Ectodermal cell (in vitro differentiated cells): Measurements from ENCODE around the gene LRG1.

Experiments
- H3K27ac ChIP-seq: 2 replicates; pipeline ENCODE4 v1.7.0; 2013; ENCODE audit warnings: mild to moderate bottlenecking, low read depth, low read length; ENCODE audit not compliant: insufficient read depth, poor library complexity, severe bottlenecking
- H3K27me3 ChIP-seq: 2 replicates; pipeline ENCODE4 v1.7.0; 2013; ENCODE audit warnings: mild to moderate bottlenecking, low read length; ENCODE audit not compliant: insufficient read depth, control insufficient read depth, poor library complexity, severe bottlenecking
- H3K36me3 ChIP-seq: one replicate; pipeline ENCODE4 v1.7.0; 2013; ENCODE audit warnings: low read length; ENCODE audit not compliant: control insufficient read depth, insufficient read depth
- H3K4me1 ChIP-seq: one replicate; pipeline ENCODE4 v1.7.0; 2013; ENCODE audit warnings: low read length; ENCODE audit not compliant: control insufficient read depth, insufficient read depth
- H3K4me3 ChIP-seq: 2 replicates; pipeline ENCODE4 v1.7.0; 2013; ENCODE audit warnings: low read depth, low read length, control low read depth; ENCODE audit not compliant: insufficient read depth
- H3K9me3 ChIP-seq: 2 replicates; pipeline ENCODE4 v1.7.0; 2013; ENCODE audit warnings: mild to moderate bottlenecking, low read length, moderate library complexity; ENCODE audit not compliant: control insufficient read depth
- WGBS, 2 experiments: methylation state at CpG; one replicate each; pipeline ENCODE4 v1.1.7; 2013; ENCODE audit warnings: missing lambda C conversion rate in 2 of 2; 5-methylcytosine and 5-hydroxymethylcytosine counted together

The LRG1 gene

DNA sequence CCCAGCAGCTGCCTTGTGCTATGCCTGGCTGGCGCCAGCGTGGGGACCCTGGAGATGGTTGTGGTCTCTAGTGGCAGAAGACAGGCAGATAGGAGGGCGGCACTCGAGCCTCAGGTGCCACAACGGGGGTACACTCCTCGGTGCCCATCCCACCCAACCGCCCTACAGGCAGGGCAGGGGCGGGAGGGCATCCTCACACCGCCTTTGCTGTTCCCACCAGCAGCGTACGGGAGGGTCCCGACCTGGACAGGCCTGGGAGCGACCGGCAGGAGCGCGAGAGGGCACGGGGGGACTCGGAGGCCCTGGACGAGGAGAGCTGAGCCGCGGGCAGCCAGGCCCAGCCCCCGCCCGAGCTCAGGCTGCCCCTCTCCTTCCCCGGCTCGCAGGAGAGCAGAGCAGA, 38.1 kb downstream of the LRG1 start:
- 93% methylated on average over 25 of the region's 25 CpGs for WGBS, 2 experiments
- peaks cover 27% of the 10 kb centered on the region for H3K36me3 ChIP-seq
- no peaks in the 10 kb centered on the region for H3K27me3 ChIP-seq
- H3K9me3 ChIP-seq = no peaks in the 10 kb centered on the region
- no peak overlapping the region for H3K4me3 ChIP-seq
- H3K4me1 ChIP-seq = peaks cover 4% of the 10 kb centered on the region
- no peak overlapping the region for H3K27ac ChIP-seq

DNA sequence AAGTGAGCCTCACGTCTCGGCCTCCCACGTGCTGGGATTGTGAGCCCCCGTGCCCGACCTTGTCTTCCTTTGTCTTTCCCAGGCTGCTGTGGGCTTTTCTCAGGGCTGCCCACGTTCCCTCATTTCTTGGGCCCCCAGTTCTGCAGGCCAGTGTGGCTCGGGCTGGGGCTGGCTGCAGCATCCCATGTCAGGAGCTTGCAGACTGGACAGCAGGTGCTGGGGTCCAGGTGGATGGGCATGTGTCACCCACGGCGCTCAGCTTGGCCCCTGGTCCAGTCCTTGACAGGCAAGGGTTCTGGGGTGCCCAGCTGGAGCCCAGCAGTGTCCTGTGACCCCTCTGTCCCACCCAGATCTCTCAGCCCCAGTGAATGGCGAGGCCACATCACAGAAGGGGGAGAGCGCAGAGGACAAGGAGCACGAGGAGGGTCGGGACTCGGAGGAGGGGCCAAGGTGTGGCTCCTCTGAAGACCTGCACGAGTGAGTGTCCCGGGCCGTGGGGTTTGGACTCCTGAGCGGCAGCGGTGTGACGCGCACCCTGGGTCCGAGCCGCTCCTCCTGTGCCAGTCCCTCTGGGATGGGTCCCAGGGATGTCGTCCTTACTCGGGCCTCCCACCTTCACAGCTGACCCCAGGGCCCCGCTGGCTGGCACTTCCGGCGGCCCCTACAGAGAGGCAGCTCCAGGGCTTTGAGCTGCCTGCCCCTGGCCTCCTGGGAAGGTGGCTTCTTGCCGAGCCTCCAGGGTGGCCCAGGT, 38.8 kb downstream of the LRG1 start:
- peaks cover 4% of the 10 kb centered on the region for H3K4me1 ChIP-seq
- no peaks in the 10 kb centered on the region for H3K27me3 ChIP-seq
- no peaks in the 10 kb centered on the region for H3K9me3 ChIP-seq
- H3K27ac ChIP-seq = no peak overlapping the region
- 95% methylated on average over 29 of the region's 29 CpGs for WGBS, 2 experiments
- H3K36me3 ChIP-seq = peaks cover 34% of the 10 kb centered on the region
- no peak overlapping the region for H3K4me3 ChIP-seq

DNA sequence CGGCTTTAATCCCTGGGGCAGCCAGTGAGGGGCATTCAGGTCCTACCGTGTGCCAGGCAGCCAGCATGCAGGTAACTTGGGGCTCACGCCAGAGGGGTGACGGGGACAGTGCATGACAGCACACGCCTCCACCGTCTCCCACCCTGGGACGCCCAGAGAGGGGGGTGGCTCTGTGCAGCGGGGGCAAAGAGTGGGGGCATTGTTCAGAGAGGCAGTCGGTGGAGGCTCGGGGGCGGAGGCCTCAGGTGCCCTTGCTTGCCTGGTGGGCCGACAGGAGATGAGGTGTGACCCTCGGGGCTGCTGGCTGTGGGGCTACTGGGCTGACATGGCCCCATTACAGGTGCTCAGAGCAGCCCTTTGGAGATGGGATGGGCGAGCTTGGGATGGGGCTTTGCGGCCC, 40.0 kb downstream of the LRG1 start:
- WGBS, 2 experiments = 94 to 97% methylated on average over 15 of the region's 15 CpGs
- Histone ChIP-seq H3K4me1 (peaks cover 4% of the 10 kb centered on the region), H3K9me3 (no peaks in the 10 kb centered on the region), H3K36me3 (peaks cover 34% of the 10 kb centered on the region), H3K27me3 (no peaks in the 10 kb centered on the region), H3K4me3 (no peak overlapping the region), H3K27ac (no peak overlapping the region)

DNA sequence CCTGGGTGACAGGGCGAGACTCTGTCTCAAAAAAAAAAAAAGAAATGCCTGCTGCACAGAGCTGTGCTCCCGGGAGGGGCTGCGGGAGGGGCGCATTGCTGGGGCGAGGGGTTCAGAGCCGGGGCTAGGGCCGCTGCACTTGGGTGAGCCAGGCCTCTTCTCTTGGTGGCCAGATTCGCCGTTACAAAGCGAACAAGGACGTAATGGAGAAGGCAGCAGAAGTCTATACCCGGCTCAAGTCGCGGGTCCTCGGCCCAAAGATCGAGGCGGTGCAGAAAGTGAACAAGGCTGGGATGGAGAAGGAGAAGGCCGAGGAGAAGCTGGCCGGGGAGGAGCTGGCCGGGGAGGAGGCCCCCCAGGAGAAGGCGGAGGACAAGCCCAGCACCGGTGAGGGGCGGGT, 40.5 kb downstream of the LRG1 start:
- H3K36me3 ChIP-seq = peaks cover 33% of the 10 kb centered on the region
- WGBS, 2 experiments = 95 to 96% methylated on average over 23 of the region's 23 CpGs

DNA sequence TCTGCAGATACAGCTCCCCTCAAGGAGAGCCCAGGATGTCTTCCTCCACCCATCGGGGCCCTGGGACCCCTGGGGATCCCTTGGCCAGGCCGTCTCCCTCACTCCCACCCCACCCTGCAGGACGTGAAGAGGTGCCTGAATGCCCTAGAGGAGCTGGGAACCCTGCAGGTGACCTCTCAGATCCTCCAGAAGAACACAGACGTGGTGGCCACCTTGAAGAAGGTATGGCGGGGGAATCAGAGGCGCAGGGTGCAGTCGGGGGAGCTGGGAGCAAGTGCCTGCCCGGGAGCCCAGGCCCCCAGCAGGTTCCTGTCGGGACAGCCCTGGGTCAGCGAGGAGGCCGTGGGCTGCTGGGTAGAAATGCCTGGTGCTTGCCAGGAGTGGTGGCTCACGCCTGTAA, 41.1 kb downstream of the LRG1 start:
- Histone ChIP-seq H3K27me3 (no peaks in the 10 kb centered on the region), H3K36me3 (peaks cover 39% of the 10 kb centered on the region), H3K27ac (no peak overlapping the region), H3K4me3 (no peak overlapping the region), H3K9me3 (no peaks in the 10 kb centered on the region), H3K4me1 (peaks cover 4% of the 10 kb centered on the region)
- WGBS, 2 experiments = 90 to 92% methylated on average over 12 of the region's 12 CpGs

More for the DNA sequence above, 40.5 kb downstream of the LRG1 start:
- no peak overlapping the region for H3K4me3 ChIP-seq
- H3K9me3 ChIP-seq = no peaks in the 10 kb centered on the region
- H3K4me1 ChIP-seq = peaks cover 4% of the 10 kb centered on the region
- no peak overlapping the region for H3K27ac ChIP-seq
- H3K27me3 ChIP-seq = no peaks in the 10 kb centered on the region

DNA sequence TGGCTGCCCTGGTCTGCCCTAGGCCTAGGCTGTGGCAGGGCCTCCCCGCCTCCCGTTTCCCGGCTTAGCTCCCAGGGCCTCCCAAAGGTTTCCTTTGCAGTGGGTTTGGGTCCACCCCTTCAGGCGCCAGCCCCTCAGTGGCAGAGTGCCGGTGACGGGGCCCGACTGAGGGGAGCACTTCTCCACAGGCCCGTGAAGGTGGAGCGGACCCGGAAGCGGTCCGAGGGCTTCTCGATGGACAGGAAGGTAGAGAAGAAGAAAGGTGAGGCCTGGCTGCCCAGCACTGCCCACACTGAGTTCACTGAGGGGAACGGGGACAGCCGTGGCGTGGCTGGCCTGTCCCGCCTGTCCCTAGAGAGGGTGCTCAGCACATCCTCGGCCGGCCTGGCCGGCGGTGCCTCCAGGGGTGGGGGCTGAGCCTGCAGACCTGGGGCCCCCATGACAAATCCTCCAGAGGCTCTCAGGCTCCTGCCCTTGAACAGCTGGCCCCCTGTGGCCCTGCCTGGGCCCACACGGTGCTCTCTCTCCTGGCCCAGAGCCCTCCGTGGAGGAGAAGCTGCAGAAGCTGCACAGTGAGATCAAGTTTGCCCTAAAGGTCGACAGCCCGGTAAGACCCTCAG, 42.0 kb downstream of the LRG1 start:
- Histone ChIP-seq H3K9me3 (no peaks in the 10 kb centered on the region), H3K4me3 (no peak overlapping the region), H3K36me3 (peaks cover 46% of the 10 kb centered on the region), H3K27ac (no peak overlapping the region), H3K27me3 (no peaks in the 10 kb centered on the region), H3K4me1 (no peaks in the 10 kb centered on the region)
- 94 to 95% methylated on average over 25 of the region's 25 CpGs for WGBS, 2 experiments

DNA sequence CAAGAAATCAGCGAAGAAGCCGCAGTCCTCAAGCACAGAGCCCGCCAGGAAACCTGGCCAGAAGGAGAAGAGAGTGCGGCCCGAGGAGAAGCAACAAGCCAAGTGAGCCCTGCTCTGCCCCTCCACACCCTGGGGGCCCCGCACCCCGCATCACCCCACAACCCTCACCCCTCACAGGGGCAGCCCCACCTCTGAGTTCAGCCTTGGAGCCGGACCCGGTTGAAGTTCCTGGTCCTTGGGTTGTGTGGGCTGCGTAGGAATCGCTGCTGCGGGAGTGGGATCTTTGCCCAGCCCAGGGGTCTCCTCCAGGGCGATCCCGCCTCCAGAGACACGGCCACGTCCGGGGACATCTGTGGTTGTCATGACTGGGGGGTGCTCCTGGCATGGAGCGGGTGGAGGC, 43.5 kb downstream of the LRG1 start:
- no peak overlapping the region for H3K4me3 ChIP-seq
- H3K4me1 ChIP-seq = no peaks in the 10 kb centered on the region
- no peaks in the 10 kb centered on the region for H3K9me3 ChIP-seq
- no peak overlapping the region for H3K27ac ChIP-seq
- H3K27me3 ChIP-seq = no peaks in the 10 kb centered on the region
- peaks cover 62% of the 10 kb centered on the region for H3K36me3 ChIP-seq
- 93% methylated on average over 18 of the region's 18 CpGs for WGBS, 2 experiments

DNA sequence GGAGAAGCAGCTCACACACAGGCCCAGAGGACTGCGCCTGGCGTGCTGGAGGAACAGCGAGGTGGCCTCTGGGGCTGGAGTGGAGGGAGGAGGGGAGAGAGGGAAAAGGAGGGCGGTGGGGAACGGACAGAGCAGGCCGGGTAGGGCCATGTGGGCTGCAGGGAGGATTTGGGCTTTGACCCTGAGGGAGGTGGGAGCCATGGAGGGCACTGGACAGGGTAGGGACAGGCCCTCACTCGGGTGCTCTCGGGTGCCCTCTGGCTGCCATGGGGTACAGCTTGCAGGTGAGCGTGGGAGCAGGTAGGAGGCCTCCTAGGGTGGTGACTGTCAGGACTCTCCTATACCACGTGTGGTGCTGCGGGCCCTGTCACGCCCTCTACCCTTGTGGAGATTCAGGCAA, 44.4 kb downstream of the LRG1 start:
- Histone ChIP-seq H3K27me3 (no peaks in the 10 kb centered on the region), H3K27ac (no peak overlapping the region), H3K9me3 (no peaks in the 10 kb centered on the region), H3K4me3 (no peak overlapping the region), H3K4me1 (no peaks in the 10 kb centered on the region), H3K36me3 (peaks cover 63% of the 10 kb centered on the region)
- WGBS, 2 experiments = 92 to 94% methylated on average over 12 of the region's 12 CpGs

DNA sequence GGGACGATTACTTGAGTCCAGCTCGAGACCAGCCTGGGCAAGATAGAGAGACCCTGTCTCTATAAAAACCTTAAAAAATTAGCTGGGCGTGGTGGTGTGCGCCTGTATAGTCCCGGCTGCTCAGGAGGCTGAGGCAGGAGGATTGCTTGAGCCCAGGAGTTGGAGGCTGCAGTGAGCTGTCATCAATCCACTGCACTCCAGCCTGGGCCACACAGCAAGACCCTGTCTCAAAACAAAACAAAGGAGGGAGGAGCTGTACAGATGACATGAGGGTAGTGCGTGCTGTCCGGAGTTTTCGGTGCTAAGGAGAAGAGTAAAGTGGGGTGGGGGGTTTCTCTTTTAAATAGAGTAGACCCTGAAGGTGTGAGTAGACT, 45.2 kb downstream of the LRG1 start:
- Histone ChIP-seq H3K27ac (no peak overlapping the region), H3K36me3 (peaks cover 68% of the 10 kb centered on the region), H3K4me1 (no peaks in the 10 kb centered on the region), H3K4me3 (no peak overlapping the region), H3K9me3 (no peaks in the 10 kb centered on the region), H3K27me3 (no peaks in the 10 kb centered on the region)
- WGBS, 2 experiments = 96 to 97% methylated on average over 8 of the region's 8 CpGs

DNA sequence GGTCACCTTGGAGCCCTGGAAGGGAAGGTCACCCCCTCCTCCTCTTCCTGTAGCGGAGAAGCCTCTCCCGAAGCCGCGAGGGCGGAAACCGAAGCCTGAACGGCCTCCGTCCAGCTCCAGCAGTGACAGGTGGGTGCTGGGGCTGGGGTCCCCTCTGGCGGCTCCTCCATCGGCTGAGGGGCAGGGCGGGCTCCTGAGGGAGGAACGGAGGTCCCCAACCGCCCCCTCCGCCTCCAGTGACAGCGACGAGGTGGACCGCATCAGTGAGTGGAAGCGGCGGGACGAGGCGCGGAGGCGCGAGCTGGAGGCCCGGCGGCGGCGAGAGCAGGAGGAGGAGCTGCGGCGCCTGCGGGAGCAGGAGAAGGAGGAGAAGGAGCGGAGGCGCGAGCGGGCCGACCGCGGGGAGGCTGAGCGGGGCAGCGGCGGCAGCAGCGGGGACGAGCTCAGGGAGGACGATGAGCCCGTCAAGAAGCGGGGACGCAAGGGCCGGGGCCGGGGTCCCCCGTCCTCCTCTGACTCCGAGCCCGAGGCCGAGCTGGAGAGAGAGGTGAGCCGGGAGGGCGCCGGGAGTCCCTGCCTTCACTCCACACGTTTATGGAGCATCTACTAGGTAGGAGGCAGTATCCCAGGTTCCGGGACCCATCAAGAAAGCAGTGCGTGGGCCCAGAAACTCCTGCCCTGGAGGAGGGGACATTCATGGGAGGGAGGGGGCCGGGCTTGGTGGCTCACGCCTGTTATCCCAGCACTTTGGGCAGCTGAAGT, 45.7 kb downstream of the LRG1 start:
- Histone ChIP-seq H3K9me3 (no peaks in the 10 kb centered on the region), H3K36me3 (peaks cover 68% of the 10 kb centered on the region), H3K27me3 (no peaks in the 10 kb centered on the region), H3K27ac (no peak overlapping the region), H3K4me1 (no peaks in the 10 kb centered on the region), H3K4me3 (no peak overlapping the region)
- 97% methylated on average over 61 of the region's 61 CpGs for WGBS, 2 experiments
